ENCODE measurements around the gene FTCDNL1.

Gene FTCDNL1

GRCh38 chr2:199842631-199843395 lies 8.2 kb downstream of the FTCDNL1 start:
- no peak overlapping the region for H3K4me3 ChIP-seq (ENCODE audit: low read depth, low read length)

- no peak overlapping the region for H3K4me3 ChIP-seq (ENCODE audit: low read depth, low read length)
These were observed 9.6 kb downstream of the FTCDNL1 start for GRCh38 chr2:199841409-199841808.

GRCh38 chr2:199838399-199838798 lies 12.6 kb downstream of the FTCDNL1 start:
- no peak overlapping the region for H3K4me3 ChIP-seq (ENCODE audit: low read depth, low read length)

GRCh38 chr2:199836943-199837342 lies 14.0 kb downstream of the FTCDNL1 start:
- no peak overlapping the region for H3K4me3 ChIP-seq (ENCODE audit: low read depth, low read length)

GRCh38 chr2:199833525-199833924 lies 17.5 kb downstream of the FTCDNL1 start:
- no peak overlapping the region for H3K4me3 ChIP-seq (ENCODE audit: low read depth, low read length)

- H3K4me3 ChIP-seq (ENCODE audit: low read depth, low read length), result no peak overlapping the region
These were observed 20.5 kb downstream of the FTCDNL1 start for GRCh38 chr2:199830531-199830930.

GRCh38 chr2:199829628-199830027 lies 21.4 kb downstream of the FTCDNL1 start:
- no peak overlapping the region for H3K4me3 ChIP-seq (ENCODE audit: low read depth, low read length)

GRCh38 chr2:199819746-199820145 lies 31.2 kb downstream of the FTCDNL1 start:
- no peak overlapping the region for H3K4me3 ChIP-seq (ENCODE audit: low read depth, low read length)

- no peak overlapping the region for H3K4me3 ChIP-seq (ENCODE audit: low read depth, low read length)
These were observed 32.2 kb downstream of the FTCDNL1 start for GRCh38 chr2:199818754-199819153.

GRCh38 chr2:199818026-199818425 lies 33.0 kb downstream of the FTCDNL1 start:
- no peak overlapping the region for H3K4me3 ChIP-seq (ENCODE audit: low read depth, low read length)

- no peak overlapping the region for H3K4me3 ChIP-seq (ENCODE audit: low read depth, low read length)
These were observed 36.2 kb downstream of the FTCDNL1 start for GRCh38 chr2:199814817-199815211.

- no peak overlapping the region for H3K4me3 ChIP-seq (ENCODE audit: low read depth, low read length)
These were observed 36.7 kb downstream of the FTCDNL1 start for GRCh38 chr2:199814101-199814816.

GRCh38 chr2:199812493-199812892 lies 38.5 kb downstream of the FTCDNL1 start:
- no peak overlapping the region for H3K4me3 ChIP-seq (ENCODE audit: low read depth, low read length)

GRCh38 chr2:199811346-199811745 lies 39.6 kb downstream of the FTCDNL1 start:
- no peak overlapping the region for H3K4me3 ChIP-seq (ENCODE audit: low read depth, low read length)

- no peak overlapping the region for H3K4me3 ChIP-seq (ENCODE audit: low read depth, low read length)
These were observed 40.4 kb downstream of the FTCDNL1 start for GRCh38 chr2:199810422-199811171.

- H3K4me3 ChIP-seq (ENCODE audit: low read depth, low read length), result no peak overlapping the region
These were observed 43.0 kb downstream of the FTCDNL1 start for GRCh38 chr2:199807966-199808365.

- H3K4me3 ChIP-seq (ENCODE audit: low read depth, low read length), result no peak overlapping the region
These were observed 44.8 kb downstream of the FTCDNL1 start for GRCh38 chr2:199806179-199806578.

- no peak overlapping the region for H3K4me3 ChIP-seq (ENCODE audit: low read depth, low read length)
These were observed 46.2 kb downstream of the FTCDNL1 start for GRCh38 chr2:199804831-199805230.

GRCh38 chr2:199798831-199799580 lies 52.0 kb downstream of the FTCDNL1 start:
- no peak overlapping the region for H3K4me3 ChIP-seq (ENCODE audit: low read depth, low read length)

- H3K4me3 ChIP-seq (ENCODE audit: low read depth, low read length), result no peak overlapping the region
These were observed 53.3 kb downstream of the FTCDNL1 start for GRCh38 chr2:199797431-199798403.

Data from iPS-11a (cell line).